ENCODE measurements around the gene HACD2.
A peak's percentile ranks its signal among the peaks of the same experiment; 100 is the strongest.

The HACD2 gene, protein sequence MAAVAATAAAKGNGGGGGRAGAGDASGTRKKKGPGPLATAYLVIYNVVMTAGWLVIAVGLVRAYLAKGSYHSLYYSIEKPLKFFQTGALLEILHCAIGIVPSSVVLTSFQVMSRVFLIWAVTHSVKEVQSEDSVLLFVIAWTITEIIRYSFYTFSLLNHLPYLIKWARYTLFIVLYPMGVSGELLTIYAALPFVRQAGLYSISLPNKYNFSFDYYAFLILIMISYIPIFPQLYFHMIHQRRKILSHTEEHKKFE

GRCh38 chr3:123584988-123585937 lies at the start of gene HACD2:
Gene HACD2 (minus strand): TSS chr3:123585053. CDS start chr3:123585027, 26 bp downstream.
- peak; percentile 96 for DNase-seq (ENCODE audit: low read depth)

DNA sequence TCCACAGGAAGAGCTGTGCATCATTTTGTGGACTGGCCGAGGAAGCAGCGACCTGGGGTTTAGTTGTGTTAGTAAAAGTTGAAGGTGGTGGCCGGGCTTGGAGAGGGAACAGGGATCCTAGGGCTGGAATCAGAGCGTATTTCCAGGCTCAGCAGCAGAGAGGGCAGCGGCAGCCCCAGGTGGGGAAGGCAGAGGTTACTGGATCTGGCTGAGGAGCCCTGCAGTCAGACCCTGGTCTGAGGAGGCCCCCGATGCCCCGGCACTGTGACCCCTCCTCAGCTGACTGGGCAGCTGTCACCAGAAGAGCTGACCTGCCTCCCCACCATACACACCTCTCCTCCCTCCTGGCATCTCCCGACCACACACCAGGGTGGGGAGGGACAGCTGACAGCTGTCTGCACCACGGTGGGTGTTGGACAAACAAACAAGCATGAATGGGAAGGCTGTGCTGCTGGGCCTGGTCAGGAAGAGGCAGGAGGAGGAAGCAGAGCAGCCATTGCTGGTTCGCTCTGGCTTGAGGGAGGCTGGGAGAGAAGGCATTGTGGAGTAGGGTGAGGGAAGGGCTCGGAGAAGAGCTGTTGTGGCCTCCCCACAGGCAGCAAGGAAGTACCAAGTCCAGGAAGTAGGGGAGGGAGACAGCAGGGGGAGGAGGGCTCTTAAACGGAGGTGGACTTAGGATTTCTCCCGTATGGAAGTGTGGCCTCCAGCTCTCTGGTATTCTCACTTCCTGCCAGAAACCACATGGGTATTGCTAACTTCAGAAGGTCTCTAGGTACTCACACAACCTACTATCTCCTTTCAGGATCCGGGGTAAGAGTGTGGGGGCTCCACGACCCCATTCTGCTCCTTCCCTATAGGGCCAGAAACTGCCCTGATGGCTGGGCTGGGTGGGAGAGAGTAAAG lies 49.5 kb upstream of the HACD2 start:
- DNase-seq (ENCODE audit: low read depth): no peak

- no peak for DNase-seq (ENCODE audit: low read depth)
Observed at GRCh38 chr3:123633530-123633929, 48.7 kb upstream of the HACD2 start.

DNA sequence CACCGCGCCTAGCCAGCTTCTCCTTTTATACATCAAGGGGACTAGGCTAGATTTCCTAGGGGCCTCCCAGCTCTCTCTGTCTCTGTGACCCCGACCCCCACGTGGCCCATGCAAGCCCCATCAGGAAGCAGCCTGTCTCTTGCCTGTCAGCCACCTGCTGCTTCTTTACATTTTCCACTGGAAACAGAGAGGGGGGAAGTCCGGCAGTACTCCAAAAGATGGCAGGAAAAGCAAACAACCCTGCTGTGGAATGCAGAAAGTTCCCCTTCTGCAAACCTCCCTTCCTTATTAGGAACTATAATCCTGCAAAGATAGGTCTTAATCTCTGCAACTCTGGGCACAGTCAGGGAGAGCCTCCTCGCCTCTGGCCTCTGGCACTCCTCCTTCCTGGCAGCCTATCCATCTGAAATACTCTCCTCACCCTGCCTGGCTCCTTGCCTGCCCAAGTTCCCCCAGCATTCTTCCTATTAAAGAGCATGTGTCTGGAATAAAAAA lies 47.4 kb upstream of the HACD2 start:
- no peak for DNase-seq (ENCODE audit: low read depth)

DNA sequence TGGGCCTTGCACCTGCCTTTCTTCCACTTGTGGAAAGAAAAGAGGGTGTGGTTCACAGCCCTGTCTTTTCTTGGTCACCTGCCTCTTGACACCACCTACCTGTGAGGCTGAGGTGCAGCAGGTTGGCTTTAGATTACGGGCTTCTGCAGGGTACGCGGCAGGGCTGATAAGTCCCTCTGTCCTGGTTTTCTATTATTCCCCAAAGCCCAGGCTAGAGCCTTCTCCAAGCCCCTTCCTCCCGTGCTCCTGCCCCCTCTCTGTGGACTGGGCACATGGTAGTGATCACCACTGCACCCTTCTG lies 44.8 kb upstream of the HACD2 start:
- no peak for DNase-seq (ENCODE audit: low read depth)

DNA sequence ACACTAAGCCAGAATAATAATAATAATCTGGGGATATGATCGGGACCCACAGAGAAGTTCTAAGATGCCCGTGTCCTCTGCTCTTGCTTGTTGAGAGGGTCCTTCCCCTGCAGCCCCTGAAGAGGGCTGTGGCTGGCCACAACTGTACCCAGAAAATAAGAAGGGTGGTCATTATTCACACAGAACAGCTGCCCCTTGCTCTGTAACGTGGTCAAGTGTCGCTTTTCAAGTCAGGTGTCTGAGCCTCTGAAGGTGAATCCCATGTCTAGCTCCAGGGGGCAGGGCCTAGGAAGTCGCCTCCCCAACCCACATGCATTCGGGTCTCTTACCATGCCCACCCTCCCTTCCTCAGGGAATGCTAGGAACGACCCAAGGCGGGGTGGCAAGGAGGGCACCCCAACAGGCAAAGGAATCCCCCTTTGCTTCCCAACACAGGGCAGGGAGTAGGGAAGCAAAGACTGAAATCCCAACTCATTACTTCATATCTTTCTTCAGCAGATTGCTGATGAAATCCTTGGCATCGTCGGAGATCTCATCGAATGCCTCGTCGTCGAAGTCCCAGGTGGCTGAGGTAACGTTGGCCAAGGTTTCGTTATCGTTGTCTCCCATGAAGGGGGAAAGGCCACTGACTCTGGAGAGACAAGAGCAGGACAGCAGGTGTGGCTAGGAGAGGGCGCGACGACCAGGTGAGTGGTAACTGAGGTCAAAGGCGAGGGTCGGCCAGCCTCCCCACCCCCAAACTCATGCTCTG lies 44.3 kb upstream of the HACD2 start:
- no peak for DNase-seq (ENCODE audit: low read depth)

GRCh38 chr3:123627673-123628670 lies 43.1 kb upstream of the HACD2 start:
- DNase-seq (ENCODE audit: low read depth): no peak

DNA sequence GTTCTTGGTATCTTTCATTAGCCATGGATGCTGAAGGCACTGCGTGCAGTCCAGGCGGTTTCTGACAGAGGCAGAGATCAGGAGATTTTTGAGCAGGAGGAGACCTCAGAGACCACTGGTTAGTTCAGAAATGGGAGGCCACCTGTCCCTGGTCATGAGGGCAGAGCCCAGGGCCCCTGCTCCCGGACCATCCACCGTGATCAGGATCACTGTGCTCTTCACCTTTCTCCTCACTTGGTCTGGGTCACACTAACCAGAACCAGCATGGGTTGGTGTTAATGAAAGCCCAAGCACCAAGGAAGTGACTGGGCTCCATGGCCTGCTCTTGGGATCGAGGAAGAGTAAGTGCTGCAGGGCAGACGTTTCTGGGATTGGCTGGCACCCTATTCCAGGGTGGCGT lies 42.0 kb upstream of the HACD2 start:
- DNase-seq (ENCODE audit: low read depth): no peak

DNA sequence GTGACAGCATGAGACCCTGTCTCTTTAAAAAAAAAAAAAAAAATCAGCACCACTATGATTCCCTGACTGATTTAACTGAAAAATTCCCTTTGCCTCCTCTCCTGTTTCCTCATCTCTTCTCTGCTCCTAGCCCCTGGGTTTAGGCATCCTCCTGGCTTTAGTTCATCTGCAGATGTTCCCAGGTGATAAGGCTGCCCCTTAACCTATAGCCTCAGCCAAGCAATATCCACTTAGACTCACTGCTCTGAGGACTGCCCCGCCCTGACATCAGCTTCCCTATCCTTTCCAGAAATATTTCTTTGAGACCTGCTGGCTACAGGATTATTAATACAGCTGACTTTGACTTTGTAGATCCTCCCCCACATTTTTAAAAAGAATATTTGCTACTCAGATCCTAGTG lies 39.4 kb upstream of the HACD2 start:
- no peak for DNase-seq (ENCODE audit: low read depth)

- no peak for DNase-seq (ENCODE audit: low read depth)
Observed at GRCh38 chr3:123623346-123623880, 38.6 kb upstream of the HACD2 start.

- no peak for DNase-seq (ENCODE audit: low read depth)
Observed at GRCh38 chr3:123622766-123623165, 37.9 kb upstream of the HACD2 start.

- no peak for DNase-seq (ENCODE audit: low read depth)
Observed at GRCh38 chr3:123621850-123622189, 37.0 kb upstream of the HACD2 start.

DNA sequence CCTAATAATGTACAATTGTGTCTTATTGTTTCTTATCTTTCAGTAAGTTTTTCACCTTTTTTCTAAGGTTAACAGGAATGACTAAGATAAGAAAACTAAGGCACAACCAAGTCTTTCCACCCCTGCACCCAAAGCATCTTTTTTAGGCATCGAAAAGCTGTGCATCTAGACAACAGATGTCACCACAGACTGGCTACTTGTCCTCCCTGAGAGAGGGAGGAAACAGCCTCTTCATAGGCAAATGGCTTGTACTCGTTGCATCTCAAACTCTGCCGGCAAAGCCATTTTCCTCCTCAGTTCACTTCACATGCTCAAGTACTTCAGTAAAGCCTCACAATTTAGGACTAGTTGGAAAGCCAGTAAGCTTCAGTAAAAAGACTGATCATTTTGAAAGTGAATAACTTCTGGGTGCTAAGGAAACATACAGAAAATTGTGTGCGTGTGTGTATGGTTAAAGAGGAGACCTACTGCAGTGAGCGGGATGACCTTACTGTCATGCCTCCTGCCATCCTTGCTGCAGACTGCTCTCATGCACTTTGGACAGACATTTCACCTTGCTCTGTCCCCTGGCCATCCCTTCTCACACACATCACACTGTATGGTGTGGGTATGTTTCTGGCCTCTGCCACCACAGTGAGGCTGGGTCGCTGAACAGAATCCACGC lies 36.5 kb upstream of the HACD2 start:
- DNase-seq (ENCODE audit: low read depth): no peak

GRCh38 chr3:123620343-123620742 lies 35.5 kb upstream of the HACD2 start:
- DNase-seq (ENCODE audit: low read depth): peak; percentile 51

- peak; percentile 92 for DNase-seq (ENCODE audit: low read depth)
Observed at GRCh38 chr3:123618768-123619484, 34.1 kb upstream of the HACD2 start.

DNA sequence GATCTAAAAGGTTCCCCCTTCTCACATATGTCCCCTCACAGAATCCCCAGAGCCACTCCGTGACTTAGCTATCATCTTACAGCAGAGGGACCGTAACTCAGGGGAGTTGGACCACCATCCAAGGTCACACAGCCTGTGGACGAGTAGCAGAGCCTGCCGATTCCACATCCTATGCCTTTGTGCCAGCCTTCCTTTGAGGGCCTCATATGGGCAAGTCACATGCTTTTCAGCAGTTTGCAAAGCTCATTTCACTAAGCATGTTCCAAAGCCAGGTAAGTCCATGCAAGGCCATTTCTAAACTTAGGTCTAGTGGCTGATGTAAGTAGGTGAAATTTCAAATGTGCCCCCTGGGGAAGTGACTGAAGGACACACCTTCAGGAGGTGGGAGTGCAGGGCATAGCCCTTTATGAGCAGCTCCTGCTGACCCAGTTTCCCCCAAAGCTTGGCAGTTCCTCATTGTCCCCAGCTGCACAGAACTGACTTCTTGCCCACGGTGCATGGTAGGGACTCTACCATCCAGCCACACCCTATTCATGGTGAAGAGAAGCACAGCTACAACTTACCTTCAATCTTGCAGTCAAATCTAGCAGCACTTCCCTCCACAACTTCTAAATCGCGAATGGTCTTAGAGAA lies 33.3 kb upstream of the HACD2 start:
- no peak for DNase-seq (ENCODE audit: low read depth)

GRCh38 chr3:123616593-123616992 lies 31.7 kb upstream of the HACD2 start:
- DNase-seq (ENCODE audit: low read depth): no peak

- no peak for DNase-seq (ENCODE audit: low read depth)
Observed at GRCh38 chr3:123613543-123613942, 28.7 kb upstream of the HACD2 start.

Measured in stromal cell of bone marrow (primary cell).